Gastrocnemius medialis (tissue), 4 donors: Measurements from ENCODE around the gene PCDHGA7. TPM values are rescaled to one million over a fixed set of nuclear protein-coding genes. Genes with fewer than 3 reads are reported as not detected.
"Not testable (repeated sequence)": the region's sequence is repeated elsewhere in the genome, so short reads cannot be mapped to it uniquely, and the experiment has no call there.

Experiments
- ATAC-seq, 2 donors: fragments of 150-250 bp; one replicate each; pipeline ENCODE4 v1.9.1; 2016
- DNase-seq, 2 donors: peaks; one replicate each; pipeline ENCODE4 v3.0.0-alpha.2; 2019
- H3K27ac ChIP-seq, 4 donors: fragments of 200-600 bp; sonication (generic); 1 replicate in 1 of 4; 2 replicates in 3 of 4; pipeline ENCODE4 v1.5.1; 2016 to 2018; ENCODE audit warnings: mild to moderate bottlenecking in 2 of 4, moderate library complexity in 1 of 4
- H3K27me3 ChIP-seq, 3 donors: fragments of 200-600 bp; sonication (generic) in 2 of 3; 1 replicate in 1 of 3; 2 replicates in 2 of 3; pipeline versions ENCODE4 v1.5.1 to v1.6.0; 2016 to 2019; ENCODE audit warnings: mild to moderate bottlenecking in 1 of 3, moderate library complexity in 1 of 3
- H3K36me3 ChIP-seq, 2 donors: fragments of 200-600 bp; sonication (generic) in 1 of 2; one replicate each; pipeline ENCODE4 v1.5.1; 2017 to 2018
- H3K4me1 ChIP-seq, 2 donors: fragments of 200-600 bp; sonication (generic) in 1 of 2; one replicate each; pipeline ENCODE4 v1.5.1; 2016 to 2017; ENCODE audit warnings: mild to moderate bottlenecking in 2 of 2
- H3K4me3 ChIP-seq, 4 donors: fragments of 200-600 bp; sonication (generic) in 3 of 4; 1 replicate in 1 of 4; 2 replicates in 3 of 4; pipeline ENCODE4 v1.5.1; 2016 to 2019; ENCODE audit warnings: mild to moderate bottlenecking in 2 of 4
- H3K9me3 ChIP-seq, 3 donors: fragments of 200-600 bp; sonication (generic) in 2 of 3; 1 replicate in 1 of 3; 2 replicates in 2 of 3; pipeline ENCODE4 v1.5.1; 2016 to 2019
- CTCF ChIP-seq, 5 experiments: fragments of 450-650 bp in 3 of 5; fragments of 200-600 bp in 2 of 5; sonication (generic) in 2 of 5; IDR thresholded peaks in 4 of 5; conservative IDR thresholded peaks in 1 of 5; 1 replicate in 4 of 5; 2 replicates in 1 of 5; pipeline ENCODE4 v1.5.1; 2016 to 2019; ENCODE audit warnings: antibody characterized with exemption in 5 of 5, mild to moderate bottlenecking in 3 of 5, moderate library complexity in 3 of 5
- POLR2A ChIP-seq, 2 donors: fragments of 450-650 bp; IDR thresholded peaks; one replicate each; pipeline ENCODE4 v1.6.1; 2017; ENCODE audit warnings: antibody characterized with exemption in 2 of 2, mild to moderate bottlenecking in 2 of 2, moderate library complexity in 2 of 2
- in situ Hi-C, 4 donors: fragments of 200-750 bp; cut with MboI; loops; one replicate each; pipeline versions ENCODE4 v1.15.0 to v1.8.0; 2017; ENCODE audit warnings: low sequenced_read_pairs in 4 of 4
- intact Hi-C: fragments of 100-400 bp; cut with DNase I; formaldehyde crosslinking; loops from one replicate; pipeline ENCODE4 v1.15.1; 2023; ENCODE audit warnings: low total_unique reads
- total RNA-seq, 4 donors: library from RNA; depleted of rRNA; stranded (reverse); fragments of >200 nt; gene quantifications; one replicate each; pipeline versions ENCODE4 v1.1.0 to v1.2.3, GENCODE V29; 2016

PCDHGA7 gene
- total RNA-seq, 4 donors from 2014 or later = 1.3 to 2.4 (median 1.9) TPM

GRCh38 chr5:141412854-141413539 lies 30.5 kb downstream of the PCDHGA7 start, which contains the start of gene PCDHGA10:
TSS of gene PCDHGA10 (plus strand) at chr5:141412987. CDS start at chr5:141413176, 189 bp downstream.
- DNase-seq = peak in 1 of 2 donors; percentile 55
- Histone ChIP-seq H3K4me1 (peaks cover 0 to 15% of the 10 kb centered on the region in 2 donors), H3K9me3 (peaks cover 0 to 8% (median 0%) of the 10 kb centered on the region in 3 donors), H3K27me3 (no peaks in the 10 kb centered on the region), H3K27ac (peak within 1 kb of the TSS; percentile 24 to 61 (median 41)), H3K4me3 (peak within 1 kb of the TSS; percentile 35 to 50 (median 46)), H3K36me3 (no peaks in the 10 kb centered on the region)
- intact Hi-C loops (loop anchor here (5.0 kb wide), 1 partner anchor 41 kb away; the partner anchor contains the start of genes PCDHGA6 and PCDHGB3), in situ Hi-C loops (no loop called here)
- TF ChIP-seq CTCF (IDR thresholded peaks at IDR 0.05 in 4 of 5, conservative IDR thresholded peaks at IDR 0.05 in 1 of 5) (peak; percentile 40 to 71 (median 57)), POLR2A (IDR thresholded peaks at IDR 0.05) (no peak)
- ATAC-seq = peak; percentile 63 to 64

- no peak for DNase-seq
- H3K27me3 ChIP-seq = peaks cover 0 to 2% (median 0%) of the 10 kb centered on the region in 3 donors
- in situ Hi-C loops = no loop called here
- H3K27ac ChIP-seq = peak overlapping the region in 1 of 4 donors; percentile 61
- H3K9me3 ChIP-seq = peaks cover 0 to 9% (median 0%) of the 10 kb centered on the region in 3 donors
- peaks cover 5 to 20% of the 10 kb centered on the region in 2 donors for H3K4me1 ChIP-seq
- H3K4me3 ChIP-seq = peak overlapping the region; percentile 35 to 50 (median 46)
- intact Hi-C loops = loop anchor here (5.0 kb wide), 1 partner anchor 41 kb away; the partner anchor contains the start of genes PCDHGA6 and PCDHGB3
- no peak for ATAC-seq
- no peaks in the 10 kb centered on the region for H3K36me3 ChIP-seq
- TF ChIP-seq CTCF (IDR thresholded peaks at IDR 0.05 in 4 of 5, conservative IDR thresholded peaks at IDR 0.05 in 1 of 5) (no peak), POLR2A (IDR thresholded peaks at IDR 0.05) (no peak)
Measured at GRCh38 chr5:141413540-141414069, 31.1 kb downstream of the PCDHGA7 start.

GRCh38 chr5:141414548-141415274 lies 32.2 kb downstream of the PCDHGA7 start:
- not testable (repeated sequence) for DNase-seq, H3K36me3 ChIP-seq, ATAC-seq, H3K27me3 ChIP-seq, H3K27ac ChIP-seq, H3K4me3 ChIP-seq
- peaks cover 0 to 12% (median 0%) of the 10 kb centered on the region in 3 donors for H3K9me3 ChIP-seq
- intact Hi-C loops = loop anchor here (5.0 kb wide), 1 partner anchor 42 kb away; the partner anchor contains the start of genes PCDHGA6 and PCDHGB3
- H3K4me1 ChIP-seq = peaks cover 8 to 29% of the 10 kb centered on the region in 2 donors
- in situ Hi-C loops = loop anchor here in 1 of 4 donors (5.0 kb wide), 1 partner anchor 148 kb away; no protein-coding TSS in a partner anchor

- in situ Hi-C loops = loop anchor here in 1 of 4 donors (5.0 kb wide), 1 partner anchor 147 kb away; no protein-coding TSS in a partner anchor
- Histone ChIP-seq H3K4me1 (peaks cover 8 to 32% of the 10 kb centered on the region in 2 donors), H3K9me3 (peaks cover 0 to 14% (median 0%) of the 10 kb centered on the region in 3 donors)
- DNase-seq, H3K4me3 ChIP-seq, ATAC-seq, intact Hi-C loops, H3K27ac ChIP-seq, H3K27me3 ChIP-seq, H3K36me3 ChIP-seq: not testable (repeated sequence)
Measured at GRCh38 chr5:141415275-141415618, 32.7 kb downstream of the PCDHGA7 start.

GRCh38 chr5:141417494-141418172 lies 35.1 kb downstream of the PCDHGA7 start, which contains the start of gene PCDHGB7:
TSS of gene PCDHGB7 (plus strand) at chr5:141417677. CDS start at chr5:141417860, 183 bp downstream.
- peaks cover 12 to 26% of the 10 kb centered on the region in 2 donors for H3K4me1 ChIP-seq
- peaks cover 0 to 10% (median 0%) of the 10 kb centered on the region in 3 donors for H3K27me3 ChIP-seq
- H3K9me3 ChIP-seq = peaks cover 0 to 16% (median 0%) of the 10 kb centered on the region in 3 donors
- intact Hi-C loops (loop anchor here (2.0 kb wide), 1 partner anchor 107 kb away; no protein-coding TSS in a partner anchor), in situ Hi-C loops (loop anchor here in 1 of 4 donors (5.0 kb wide), 1 partner anchor 145 kb away; no protein-coding TSS in a partner anchor)
- peak; percentile 75 to 81 for ATAC-seq
- DNase-seq = peak; percentile 62 to 75
- not testable (repeated sequence) for H3K36me3 ChIP-seq
- peak within 1 kb of the TSS; percentile 53 to 64 (median 56) for H3K4me3 ChIP-seq
- peak; percentile 74 to 89 (median 79) for TF ChIP-seq CTCF (IDR thresholded peaks at IDR 0.05 in 4 of 5, conservative IDR thresholded peaks at IDR 0.05 in 1 of 5)
- peak within 1 kb of the TSS; percentile 59 to 73 (median 64) for H3K27ac ChIP-seq
